Pancreas (tissue), 10 donors: Measurements from ENCODE around the gene C10orf105. TPM values are rescaled to one million over a fixed set of nuclear protein-coding genes. Genes with fewer than 3 reads are reported as not detected.

Experiments used
- ATAC-seq, 4 donors: fragments of 200-7000 bp; cut with Tn5 transposase; one replicate each; pipeline versions ENCODE4 v1.8.0 to v1.9.1; 2020; ENCODE audit warnings: mild to moderate bottlenecking in 4 of 4, moderate library complexity in 4 of 4
- DNase-seq, 6 donors: peaks; one replicate each; pipeline ENCODE4 v3.0.0-alpha.2; 2020
- FAIRE-seq: peaks from 2 replicates; lab custom pipeline; 2012; peaks lifted over from hg19 to GRCh38; lab: Jason Lieb, UNC
- H3K27ac ChIP-seq, 4 donors: fragments of 200-600 bp; sonication (generic); 1 replicate in 3 of 4; 2 replicates in 1 of 4; pipeline versions ENCODE4 v1.5.0 to v1.8.0; 2020
- H3K27me3 ChIP-seq, 4 donors: fragments of 200-600 bp; one replicate each; pipeline ENCODE4 v1.8.0; 2021
- H3K36me3 ChIP-seq, 3 donors: fragments of 200-600 bp; sonication (generic) in 1 of 3; one replicate each; pipeline versions ENCODE4 v1.5.0 to v1.8.0; 2020 to 2021
- H3K4me1 ChIP-seq, 3 donors: fragments of 200-600 bp; one replicate each; pipeline ENCODE4 v1.8.0; 2021
- H3K4me3 ChIP-seq, 4 donors: fragments of 200-600 bp; sonication (generic) in 2 of 4; one replicate each; pipeline versions ENCODE4 v1.5.0 to v1.8.0; 2020 to 2021
- H3K9me3 ChIP-seq, 4 donors: fragments of 200-600 bp; one replicate each; pipeline ENCODE4 v1.8.0; 2021
- CTCF ChIP-seq, 4 donors: fragments of 200-600 bp; sonication (generic) in 3 of 4; IDR thresholded peaks; one replicate each; pipeline versions ENCODE4 v1.5.0 to v1.8.0; 2021; ENCODE audit warnings: antibody characterized with exemption in 4 of 4
- WGBS, 2 donors: extraction: QIAGEN DNeasy Blood & Tissue Kit; methylation state at CpG; one replicate each; pipeline ENCODE4 v1.1.7; 2013; 5-methylcytosine and 5-hydroxymethylcytosine counted together
- intact Hi-C, 3 donors: fragments of 100-400 bp; cut with DNase I; formaldehyde crosslinking; loops; one replicate each; pipeline versions ENCODE4 v1.11.1 to v1.14.2; 2022
- polyA plus RNA-seq, 2 donors: library from polyadenylated mRNA; stranded (reverse); fragments of 200-250 nt; gene quantifications; one replicate each; pipeline ENCODE4 v1.2.3, GENCODE V29; 2013
- total RNA-seq, 6 donors: library from RNA; stranded (reverse); fragmentation: NEBNext Ultra II Directional in 4 of 6; extraction: Animal tissue kit (Norgen Biotek cat#: 25700) in 4 of 6; gene quantifications; one replicate each; pipeline versions ENCODE4 v1.2.1 to v1.2.4, GENCODE V29; 2021 to 2023
- donor health status: healthy with polysubstance abuse.
- donor health status: DM: no; HTN: no; CAD: no; lungs with moderate emphysema.
- donor health status: DM: no; HTN: no; CAD: no.
- donor health status: control.
- donor health status: control.
- donor health status: Bipolar disorder and iron deficiency.
- donor health status: DM: yes; HTN: yes; CAD: no.
- donor health status: DM: no; HTN: no; CAD: no.
- donor health status: DM: no; HTN: no; CAD: no.
- donor health status: DM: yes; HTN: yes; CAD: no.

The C10orf105 gene
- total and polyA plus RNA-seq, 8 donors: 0.06 to 0.14 (median 0.08) TPM; not detected in 5

GRCh38 chr10:71735709-71736569 is 16.4 kb upstream of the C10orf105 start:
- Histone ChIP-seq H3K4me3 (no peak overlapping the region), H3K4me1 (no peaks in the 10 kb centered on the region), H3K27me3 (no peaks in the 10 kb centered on the region), H3K9me3 (no peaks in the 10 kb centered on the region), H3K36me3 (no peaks in the 10 kb centered on the region), H3K27ac (peak overlapping the region in 2 of 4 donors; percentile 53)
- no peak for DNase-seq
- FAIRE-seq: no peak
- 89 to 90% methylated on average over 15 to 16 of the region's 16 CpGs for WGBS, 2 donors
- peak in 3 of 4 donors; percentile 7 to 22 (median 15) for ATAC-seq
- TF ChIP-seq CTCF (IDR thresholded peaks at IDR 0.05): no peak
- intact Hi-C loops: no loop called here

GRCh38 chr10:71734797-71735196 is 15.2 kb upstream of the C10orf105 start:
- no peaks in the 10 kb centered on the region for H3K27me3 ChIP-seq
- no peaks in the 10 kb centered on the region for H3K36me3 ChIP-seq
- H3K4me1 ChIP-seq: no peaks in the 10 kb centered on the region
- intact Hi-C loops: no loop called here
- no peak overlapping the region for H3K27ac ChIP-seq
- 51 to 65% methylated on average over 5 of the region's 5 CpGs for WGBS, 2 donors
- no peak for ATAC-seq
- DNase-seq: no peak
- no peak for TF ChIP-seq CTCF (IDR thresholded peaks at IDR 0.05)
- FAIRE-seq: no peak
- H3K9me3 ChIP-seq: no peaks in the 10 kb centered on the region
- no peak overlapping the region for H3K4me3 ChIP-seq

GRCh38 chr10:71731791-71732190 is 12.2 kb upstream of the C10orf105 start:
- Histone ChIP-seq H3K4me3 (no peak overlapping the region), H3K36me3 (no peaks in the 10 kb centered on the region), H3K4me1 (peaks cover 0 to 4% (median 3%) of the 10 kb centered on the region in 3 donors), H3K9me3 (no peaks in the 10 kb centered on the region), H3K27me3 (no peaks in the 10 kb centered on the region), H3K27ac (no peak overlapping the region)
- intact Hi-C loops: no loop called here
- ATAC-seq: no peak
- no peak for FAIRE-seq
- no peak for TF ChIP-seq CTCF (IDR thresholded peaks at IDR 0.05)
- no peak for DNase-seq
- WGBS, 2 donors: 86 to 90% methylated on average over 12 of the region's 12 CpGs

- peak overlapping the region in 3 of 4 donors; percentile 33 to 72 (median 63) for H3K27ac ChIP-seq
- 51 to 53% methylated on average over 10 of the region's 10 CpGs for WGBS, 2 donors
- no peaks in the 10 kb centered on the region for H3K36me3 ChIP-seq
- peak in 5 of 6 donors; percentile 16 to 57 (median 49) for DNase-seq
- no peak for TF ChIP-seq CTCF (IDR thresholded peaks at IDR 0.05)
- no peak for FAIRE-seq
- ATAC-seq: peak in 3 of 4 donors; percentile 56 to 71 (median 70)
- H3K9me3 ChIP-seq: no peaks in the 10 kb centered on the region
- intact Hi-C loops: no loop called here
- H3K27me3 ChIP-seq: no peaks in the 10 kb centered on the region
- no peak overlapping the region for H3K4me3 ChIP-seq
- H3K4me1 ChIP-seq: peaks cover 0 to 4% (median 3%) of the 10 kb centered on the region in 3 donors
These were observed 9.6 kb upstream of the C10orf105 start for GRCh38 chr10:71729161-71729636.
